H9 (cell line): ENCODE measurements around the gene WDR5. TPM values are rescaled to one million over a fixed set of nuclear protein-coding genes. Genes with fewer than 3 reads are reported as not detected.

ENCODE experiments used
- DNase-seq: peaks from one replicate; pipeline ENCODE4 v3.0.0-alpha.2; 2017
- H2AFZ ChIP-seq: one replicate; pipeline ENCODE4 v1.6.1; 2013; ENCODE audit warnings: mild to moderate bottlenecking, low read length, control low read depth, moderate library complexity
- H2AK5ac ChIP-seq: 2 replicates; pipeline ENCODE4 v1.6.1; 2013; ENCODE audit warnings: low read length, control low read depth, mixed read lengths; ENCODE audit not compliant: insufficient read length
- H2BK120ac ChIP-seq: one replicate; pipeline ENCODE4 v1.6.1; 2013; ENCODE audit warnings: low read depth, mild to moderate bottlenecking, low read length, control low read depth, inconsistent platforms; ENCODE audit not compliant: poor library complexity, severe bottlenecking
- H2BK12ac ChIP-seq: 2 replicates; pipeline ENCODE4 v1.6.1; 2013; ENCODE audit warnings: low read length, control low read depth, mixed read lengths, low read depth; ENCODE audit not compliant: insufficient read length
- H2BK15ac ChIP-seq: 2 replicates; pipeline ENCODE4 v1.6.1; 2013; ENCODE audit warnings: low read depth, low read length, control low read depth
- H2BK20ac ChIP-seq: one replicate; pipeline ENCODE4 v1.6.1; 2013; ENCODE audit warnings: low read depth, mild to moderate bottlenecking, low read length, control low read depth, inconsistent platforms; ENCODE audit not compliant: poor library complexity, severe bottlenecking
- H2BK5ac ChIP-seq: 2 replicates; pipeline ENCODE4 v1.6.1; 2013; ENCODE audit warnings: low read length, control low read depth, mixed read lengths; ENCODE audit not compliant: insufficient read length
- H3K14ac ChIP-seq: 2 replicates; pipeline ENCODE4 v1.6.1; 2013; ENCODE audit warnings: low read length, control low read depth; ENCODE audit not compliant: insufficient read depth
- H3K18ac ChIP-seq: 2 replicates; pipeline ENCODE4 v1.6.1; 2013; ENCODE audit warnings: low read depth, mild to moderate bottlenecking, mixed read lengths, low read length, control low read depth; ENCODE audit not compliant: insufficient read length
- H3K23ac ChIP-seq: 2 replicates; pipeline ENCODE4 v1.6.1; 2013; ENCODE audit warnings: low read length, control low read depth, mixed read lengths, low read depth; ENCODE audit not compliant: insufficient read length
- H3K23me2 ChIP-seq: 2 replicates; pipeline ENCODE4 v1.6.1; 2013; ENCODE audit warnings: low read depth, mild to moderate bottlenecking, mixed read lengths, low read length, control low read depth; ENCODE audit not compliant: insufficient read length, poor library complexity, severe bottlenecking
- H3K27ac ChIP-seq: 2 replicates; pipeline ENCODE4 v1.5.1; 2013; ENCODE audit warnings: low read length, control low read depth, mixed read lengths, low read depth; ENCODE audit not compliant: insufficient read length
- H3K27me3 ChIP-seq: 2 replicates; pipeline ENCODE4 v1.6.1; 2013; ENCODE audit warnings: low read length, control low read depth, inconsistent platforms; ENCODE audit not compliant: insufficient read depth
- H3K4ac ChIP-seq: 2 replicates; pipeline ENCODE4 v1.6.1; 2013; ENCODE audit warnings: low read depth, mild to moderate bottlenecking, control low read depth, inconsistent platforms, low read length, moderate library complexity
- H3K4me1 ChIP-seq: 2 replicates; pipeline ENCODE4 v1.6.1; 2013; ENCODE audit warnings: low read length, control low read depth, inconsistent platforms; ENCODE audit not compliant: insufficient read depth
- H3K4me2 ChIP-seq: 2 replicates; pipeline ENCODE4 v1.6.1; 2013; ENCODE audit warnings: low read length, control low read depth, mixed read lengths; ENCODE audit not compliant: insufficient read length, insufficient read depth
- H3K56ac ChIP-seq: 2 replicates; pipeline ENCODE4 v1.6.1; 2013; ENCODE audit warnings: low read depth, mild to moderate bottlenecking, mixed read lengths, low read length, control low read depth; ENCODE audit not compliant: insufficient read length
- H3K79me1 ChIP-seq: 2 replicates; pipeline ENCODE4 v1.6.1; 2013; ENCODE audit warnings: low read depth, mild to moderate bottlenecking, moderate library complexity, low read length, control low read depth, inconsistent platforms; ENCODE audit not compliant: insufficient read depth, poor library complexity, severe bottlenecking
- H3K79me2 ChIP-seq: 2 replicates; pipeline ENCODE4 v1.6.1; 2013; ENCODE audit warnings: low read length, control low read depth, inconsistent platforms; ENCODE audit not compliant: insufficient read depth
- H3K9ac ChIP-seq: 2 replicates; pipeline ENCODE4 v1.6.1; 2013; ENCODE audit warnings: low read length, control low read depth, mixed read lengths; ENCODE audit not compliant: insufficient read length; ENCODE audit errors: extremely low read depth
- H3K9me3 ChIP-seq: one replicate; pipeline ENCODE4 v1.6.1; 2013; ENCODE audit warnings: low read depth, low read length, inconsistent platforms; ENCODE audit not compliant: control insufficient read depth
- H3T11ph ChIP-seq: one replicate; pipeline ENCODE4 v1.6.1; 2013; ENCODE audit warnings: mild to moderate bottlenecking, low read length, control low read depth, inconsistent platforms
- H4K20me1 ChIP-seq: one replicate; pipeline ENCODE4 v1.6.1; 2013; ENCODE audit not compliant: control insufficient read depth, insufficient read length, insufficient read depth
- H4K5ac ChIP-seq: 2 replicates; pipeline ENCODE4 v1.6.1; 2013; ENCODE audit warnings: low read depth, mild to moderate bottlenecking, mixed read lengths, low read length, control low read depth; ENCODE audit not compliant: insufficient read length
- H4K8ac ChIP-seq: replicated peaks from 2 replicates; pipeline ENCODE4 v1.6.1; 2013; ENCODE audit warnings: low read length, control low read depth, mixed read lengths, low read depth; ENCODE audit not compliant: insufficient read length
- H4K91ac ChIP-seq: 2 replicates; pipeline ENCODE4 v1.6.1; 2013; ENCODE audit warnings: low read depth, mild to moderate bottlenecking, moderate library complexity, mixed read lengths, low read length, control low read depth; ENCODE audit not compliant: insufficient read length
- H3K27ac Mint-ChIP-seq, 3 experiments: 2 replicates in 2 of 3; 3 replicates in 1 of 3; pipeline ENCODE4 v1.8.0; 2020 to 2021; ENCODE audit warnings: mixed read lengths in 3 of 3, mild to moderate bottlenecking in 1 of 3, moderate library complexity in 1 of 3
- H3K27me3 Mint-ChIP-seq: 2 replicates; pipeline ENCODE4 v1.8.0; 2021; ENCODE audit warnings: low read depth, mild to moderate bottlenecking, moderate library complexity, mixed read lengths
- H3K36me3 Mint-ChIP-seq, 3 experiments: 2 replicates in 2 of 3; 3 replicates in 1 of 3; pipeline ENCODE4 v1.8.0; 2020 to 2021; ENCODE audit warnings: low read depth in 3 of 3, mixed read lengths in 3 of 3; ENCODE audit not compliant: insufficient read depth in 1 of 3
- H3K4me1 Mint-ChIP-seq, 2 experiments: 2 replicates each; pipeline ENCODE4 v1.8.0; 2020; ENCODE audit warnings: mixed read lengths in 2 of 2
- H3K4me3 Mint-ChIP-seq, 2 experiments: 2 replicates in 1 of 2; 3 replicates in 1 of 2; pipeline ENCODE4 v1.8.0; 2020 to 2021; ENCODE audit warnings: mild to moderate bottlenecking in 2 of 2, mixed read lengths in 2 of 2, moderate library complexity in 1 of 2
- H3K9me3 Mint-ChIP-seq, 2 experiments: 2 replicates in 1 of 2; 3 replicates in 1 of 2; pipeline ENCODE4 v1.8.0; 2020; ENCODE audit warnings: mild to moderate bottlenecking in 2 of 2, mixed read lengths in 2 of 2, moderate library complexity in 1 of 2
- WGBS: extraction: QIAGEN DNeasy Blood & Tissue Kit; methylation state at CpG from one replicate; pipeline ENCODE4 v1.1.7; 2013; ENCODE audit warnings: missing lambda C conversion rate, low lambda C conversion rate, mixed read lengths; ENCODE audit not compliant: insufficient read length; ENCODE audit errors: extremely low coverage; 5-methylcytosine and 5-hydroxymethylcytosine counted together
- total RNA-seq: library from RNA; stranded (reverse); gene quantifications from 2 replicates; pipeline ENCODE4 v1.2.1, GENCODE V29; 2021
- TF ChIP-seq, protein P1 (sequence below): fragments of 200-600 bp; sonication (generic); conservative IDR thresholded peaks from 3 replicates; pipeline ENCODE4 v1.8.0; 2021; ENCODE audit warnings: antibody characterized with exemption, mild to moderate bottlenecking

WDR5 gene
- total RNA-seq, 1 experiment from 2014 or later, result 72.3 TPM

- Histone ChIP-seq H3K14ac (no peak overlapping the region), H3K18ac (no peak overlapping the region), H3K4me2 (no peak overlapping the region), H3T11ph (no peak overlapping the region), H2AFZ (no peak overlapping the region), H2BK15ac (no peak overlapping the region), H3K27ac (no peak overlapping the region), H2AK5ac (no peak overlapping the region), H4K91ac (no peak overlapping the region), H3K27me3 (no peaks in the 10 kb centered on the region), H2BK20ac (no peak overlapping the region), H2BK5ac (no peak overlapping the region), H2BK120ac (no peak overlapping the region), H3K79me2 (no peaks in the 10 kb centered on the region), H3K9me3 (no peaks in the 10 kb centered on the region), H3K56ac (no peak overlapping the region), H4K5ac (no peak overlapping the region), H3K9ac (no peak overlapping the region), H2BK12ac (no peak overlapping the region), H3K79me1 (no peaks in the 10 kb centered on the region), H3K4ac (no peak overlapping the region), H4K20me1 (no peaks in the 10 kb centered on the region), H3K4me1 (peaks cover 3% of the 10 kb centered on the region; the same call in 1 of the 2 replicates), H4K8ac (no peak overlapping the region), H3K23ac (no peak overlapping the region), H3K23me2 (no peaks in the 10 kb centered on the region)
- Mint-ChIP-seq H3K9me3 (peaks cover 18 to 19% of the 10 kb centered on the region in 2 experiments), H3K27me3 (peaks cover 3% of the 10 kb centered on the region; the same call in 1 of the 2 replicates), H3K27ac (no peak overlapping the region), H3K4me3 (no peak overlapping the region), H3K36me3 (peaks cover 8 to 13% (median 9%) of the 10 kb centered on the region in 3 experiments), H3K4me1 (no peaks in the 10 kb centered on the region)
- no CpG with 5 or more reads among the region's 11 CpGs for WGBS
- peak; percentile 46 for DNase-seq
- TF ChIP-seq, protein P1, sequence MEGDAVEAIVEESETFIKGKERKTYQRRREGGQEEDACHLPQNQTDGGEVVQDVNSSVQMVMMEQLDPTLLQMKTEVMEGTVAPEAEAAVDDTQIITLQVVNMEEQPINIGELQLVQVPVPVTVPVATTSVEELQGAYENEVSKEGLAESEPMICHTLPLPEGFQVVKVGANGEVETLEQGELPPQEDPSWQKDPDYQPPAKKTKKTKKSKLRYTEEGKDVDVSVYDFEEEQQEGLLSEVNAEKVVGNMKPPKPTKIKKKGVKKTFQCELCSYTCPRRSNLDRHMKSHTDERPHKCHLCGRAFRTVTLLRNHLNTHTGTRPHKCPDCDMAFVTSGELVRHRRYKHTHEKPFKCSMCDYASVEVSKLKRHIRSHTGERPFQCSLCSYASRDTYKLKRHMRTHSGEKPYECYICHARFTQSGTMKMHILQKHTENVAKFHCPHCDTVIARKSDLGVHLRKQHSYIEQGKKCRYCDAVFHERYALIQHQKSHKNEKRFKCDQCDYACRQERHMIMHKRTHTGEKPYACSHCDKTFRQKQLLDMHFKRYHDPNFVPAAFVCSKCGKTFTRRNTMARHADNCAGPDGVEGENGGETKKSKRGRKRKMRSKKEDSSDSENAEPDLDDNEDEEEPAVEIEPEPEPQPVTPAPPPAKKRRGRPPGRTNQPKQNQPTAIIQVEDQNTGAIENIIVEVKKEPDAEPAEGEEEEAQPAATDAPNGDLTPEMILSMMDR, result peak; percentile 55; the same call in 2 of the 3 replicates
Observed at GRCh38 chr9:134168757-134169550, 33.1 kb downstream of the WDR5 start.
